ENCODE measurements around the gene ENTPD2. TPM values are rescaled to one million over a fixed set of nuclear protein-coding genes. Genes with fewer than 3 reads are reported as not detected.

The ENTPD2 gene
- total RNA-seq, 1 experiment from 2014 or later, result not detected

DNA sequence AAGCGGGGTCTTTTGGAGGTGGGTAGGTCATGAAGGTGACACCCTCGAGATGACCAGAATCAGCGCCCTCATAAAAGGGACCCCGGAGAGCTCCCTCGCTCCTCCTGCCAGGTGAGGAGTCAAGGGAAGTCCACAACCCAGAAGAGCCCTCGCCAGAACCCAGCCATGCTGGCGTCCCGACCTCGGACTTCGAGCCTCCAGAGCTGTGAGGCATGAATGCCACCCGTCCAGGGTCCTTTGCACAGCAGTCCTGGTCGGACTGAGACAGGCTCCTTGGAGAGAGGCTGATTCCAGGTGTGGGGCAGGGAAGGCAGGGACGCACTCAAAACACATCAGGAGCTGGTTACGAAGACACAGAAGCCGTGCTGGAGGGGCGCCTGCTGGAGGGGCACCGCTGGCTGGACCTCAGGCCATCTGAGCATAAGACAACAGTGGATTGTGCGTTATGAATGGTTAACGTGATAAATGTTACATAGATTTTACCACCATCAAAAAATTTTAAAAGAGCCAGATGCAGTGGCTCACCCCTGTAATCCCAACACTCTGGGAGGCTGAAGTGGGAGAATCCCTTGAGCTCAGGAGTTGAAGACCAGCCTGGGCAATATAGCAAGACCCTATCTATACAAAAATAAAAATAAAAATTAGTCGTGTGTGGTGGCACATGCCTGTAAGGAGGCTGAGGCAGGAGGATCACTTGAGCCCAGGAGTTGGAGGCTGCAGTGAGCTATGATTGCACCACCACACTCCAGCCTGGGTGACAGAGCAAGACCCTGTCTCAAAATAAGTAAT, 51.8 kb downstream of the ENTPD2 start:
- no peak for DNase-seq (ENCODE audit: low read depth)

GRCh38 chr9:137000177-137000930, 53.5 kb downstream of the ENTPD2 start:
- DNase-seq (ENCODE audit: low read depth), result peak; percentile 68

Other genes starting within 250 kb of the ENTPD2 start
- gene RABL6, start 246.1 kb downstream of the ENTPD2 start, total RNA-seq (2014; rRNA removed), result 83.4 and 91.3 TPM in 2 replicates
- gene AJM1, start 211.6 kb downstream of the ENTPD2 start, total RNA-seq (2014; rRNA removed), result 3.1 and 3.6 TPM in 2 replicates
- gene PHPT1, start 204.7 kb downstream of the ENTPD2 start, total RNA-seq (2014; rRNA removed), result 109 and 122 TPM in 2 replicates
- 3.8 and 7.2 TPM in 2 replicates for gene MAMDC4, start 201.7 kb downstream of the ENTPD2 start, total RNA-seq (2014; rRNA removed)
- gene EDF1, start 187.8 kb downstream of the ENTPD2 start, total RNA-seq (2014; rRNA removed), result 335 and 349 TPM in 2 replicates
- gene TRAF2, start 167.5 kb downstream of the ENTPD2 start, total RNA-seq (2014; rRNA removed), result 11.7 and 12.6 TPM in 2 replicates
- 205 and 264 TPM in 2 replicates for gene FBXW5, start 109.3 kb downstream of the ENTPD2 start, total RNA-seq (2014; rRNA removed)
- not detected in 2 replicates for gene C8G, start 108.8 kb downstream of the ENTPD2 start, total RNA-seq (2014; rRNA removed)
- gene LCN12, start 101.8 kb downstream of the ENTPD2 start, total RNA-seq (2014; rRNA removed), result not detected in 2 replicates
- 2.0 TPM in 1 of 2 replicates, not detected in the other for gene PTGDS, start 76.6 kb downstream of the ENTPD2 start, total RNA-seq (2014; rRNA removed)
- 0.11 TPM in 1 of 2 replicates, not detected in the other for gene LCNL1, start 71.1 kb downstream of the ENTPD2 start, total RNA-seq (2014; rRNA removed)
- gene PAXX, start 61.6 kb downstream of the ENTPD2 start, total RNA-seq (2014; rRNA removed), result 53.2 and 67.3 TPM in 2 replicates
- gene CLIC3, start 57.5 kb downstream of the ENTPD2 start, total RNA-seq (2014; rRNA removed), result 0.52 TPM in 1 of 2 replicates, not detected in the other
- 13.2 and 15.5 TPM in 2 replicates for gene ABCA2, start 25.8 kb downstream of the ENTPD2 start, total RNA-seq (2014; rRNA removed)
- gene FUT7, start 22.0 kb downstream of the ENTPD2 start, total RNA-seq (2014; rRNA removed), result not detected in 2 replicates
- gene NPDC1, start 7.9 kb downstream of the ENTPD2 start, total RNA-seq (2014; rRNA removed), result 5.3 and 5.5 TPM in 2 replicates
- gene SAPCD2, start 16.5 kb upstream of the ENTPD2 start, total RNA-seq (2014; rRNA removed), result 16.1 and 17.7 TPM in 2 replicates
- 13.6 and 17.6 TPM in 2 replicates for gene UAP1L1, start 23.5 kb upstream of the ENTPD2 start, total RNA-seq (2014; rRNA removed)
- 78.4 and 92.8 TPM in 2 replicates for gene MAN1B1, start 32.9 kb upstream of the ENTPD2 start, total RNA-seq (2014; rRNA removed)
- 81.8 and 91.5 TPM in 2 replicates for gene DPP7, start 60.7 kb upstream of the ENTPD2 start, total RNA-seq (2014; rRNA removed)
- 0.29 TPM in 1 of 2 replicates, not detected in the other for gene GRIN1, start 85.1 kb upstream of the ENTPD2 start, total RNA-seq (2014; rRNA removed)
- gene LRRC26, start 116.0 kb upstream of the ENTPD2 start, total RNA-seq (2014; rRNA removed), result not detected in 2 replicates
- 0.45 TPM in 1 of 2 replicates, not detected in the other for gene TMEM210, start 118.0 kb upstream of the ENTPD2 start, total RNA-seq (2014; rRNA removed)
- gene ANAPC2, start 134.5 kb upstream of the ENTPD2 start, total RNA-seq (2014; rRNA removed), result 21.9 and 24.4 TPM in 2 replicates
- gene SSNA1, start 134.6 kb upstream of the ENTPD2 start, total RNA-seq (2014; rRNA removed), result 108 and 115 TPM in 2 replicates
- 6.3 and 10.7 TPM in 2 replicates for gene TPRN, start 146.7 kb upstream of the ENTPD2 start, total RNA-seq (2014; rRNA removed)
- gene TMEM203, start 151.6 kb upstream of the ENTPD2 start, total RNA-seq (2014; rRNA removed), result 45.7 and 50.1 TPM in 2 replicates
- gene NDOR1, start 151.6 kb upstream of the ENTPD2 start, total RNA-seq (2014; rRNA removed), result 15.4 and 16.9 TPM in 2 replicates
- 0.26 TPM in 1 of 2 replicates, not detected in the other for gene RNF208, start 168.2 kb upstream of the ENTPD2 start, total RNA-seq (2014; rRNA removed)
- 4.1 and 4.4 TPM in 2 replicates for gene CYSRT1, start 171.1 kb upstream of the ENTPD2 start, total RNA-seq (2014; rRNA removed)
- gene RNF224, start 173.4 kb upstream of the ENTPD2 start, total RNA-seq (2014; rRNA removed), result 0.06 and 0.23 TPM in 2 replicates
- gene SLC34A3, start 176.8 kb upstream of the ENTPD2 start, total RNA-seq (2014; rRNA removed), result 0.06 TPM in 1 of 2 replicates, not detected in the other
- 517 and 586 TPM in 2 replicates for gene TUBB4B, start 187.2 kb upstream of the ENTPD2 start, total RNA-seq (2014; rRNA removed)
- not detected in 2 replicates for gene STPG3, start 197.2 kb upstream of the ENTPD2 start, total RNA-seq (2014; rRNA removed)
- 60.7 and 61.8 TPM in 2 replicates for gene NELFB, start 201.3 kb upstream of the ENTPD2 start, total RNA-seq (2014; rRNA removed)
- gene TOR4A, start 223.7 kb upstream of the ENTPD2 start, total RNA-seq (2014; rRNA removed), result 2.6 and 2.8 TPM in 2 replicates
- gene NRARP, start 248.2 kb upstream of the ENTPD2 start, total RNA-seq (2014; rRNA removed), result 0.06 TPM in 1 of 2 replicates, not detected in the other

Measured in LHCN-M2 (cell line).